HG02610 (cell line): Measurements from ENCODE around the gene MBNL1.

ENCODE experiments used
- ATAC-seq: cut with Tn5 transposase; IDR thresholded peaks from one replicate; pipeline ENCODE4 v1.9.1; 2021; ENCODE audit warnings: mild to moderate bottlenecking, moderate library complexity; ENCODE audit not compliant: unreplicated experiment

MBNL1 gene

GRCh38 chr3:152252755-152253154 lies 16.0 kb upstream of the MBNL1 start:
- no peak for ATAC-seq

GRCh38 chr3:152253514-152253913 lies 15.2 kb upstream of the MBNL1 start:
- ATAC-seq: no peak

GRCh38 chr3:152254041-152254440 lies 14.7 kb upstream of the MBNL1 start:
- no peak for ATAC-seq

- ATAC-seq: no peak
These were observed 13.4 kb upstream of the MBNL1 start for GRCh38 chr3:152255290-152255689.

- no peak for ATAC-seq
These were observed 11.7 kb upstream of the MBNL1 start for GRCh38 chr3:152256851-152257562.

GRCh38 chr3:152257563-152258035 lies 11.1 kb upstream of the MBNL1 start:
- peak; percentile 78 for ATAC-seq

GRCh38 chr3:152258448-152259393 lies 10.0 kb upstream of the MBNL1 start:
- peak; percentile 61 for ATAC-seq

GRCh38 chr3:152259468-152259867 lies 9.3 kb upstream of the MBNL1 start:
- ATAC-seq: no peak

GRCh38 chr3:152260026-152260425 lies 8.7 kb upstream of the MBNL1 start:
- no peak for ATAC-seq

GRCh38 chr3:152260529-152260928 lies 8.2 kb upstream of the MBNL1 start:
- ATAC-seq: no peak

GRCh38 chr3:152261329-152261728 lies 7.4 kb upstream of the MBNL1 start:
- ATAC-seq: no peak

- no peak for ATAC-seq
These were observed 5.0 kb upstream of the MBNL1 start for GRCh38 chr3:152263711-152264110.

- ATAC-seq: no peak
These were observed 4.4 kb upstream of the MBNL1 start for GRCh38 chr3:152264378-152264777.

- ATAC-seq: no peak
These were observed 2.3 kb upstream of the MBNL1 start for GRCh38 chr3:152266221-152266995.

GRCh38 chr3:152267831-152268554 lies 736 bp upstream of the MBNL1 start:
- no peak for ATAC-seq

- ATAC-seq: peak; percentile 61
These were observed 514 bp downstream of the MBNL1 start for GRCh38 chr3:152269056-152269830.

GRCh38 chr3:152269831-152270734 lies 1.4 kb downstream of the MBNL1 start:
- no peak for ATAC-seq

GRCh38 chr3:152270937-152271336 lies 2.2 kb downstream of the MBNL1 start:
- no peak for ATAC-seq
